GM21526 (cell line): Measurements from ENCODE around the gene RBM20.
"Not testable (repeated sequence)": the region's sequence is repeated elsewhere in the genome, so short reads cannot be mapped to it uniquely, and the experiment has no call there.

Experiments used
- ATAC-seq: cut with Tn5 transposase; IDR thresholded peaks from one replicate; pipeline ENCODE4 v1.9.1; 2021; ENCODE audit warnings: moderate library complexity; ENCODE audit not compliant: unreplicated experiment, low FRiP score

RBM20 gene

DNA sequence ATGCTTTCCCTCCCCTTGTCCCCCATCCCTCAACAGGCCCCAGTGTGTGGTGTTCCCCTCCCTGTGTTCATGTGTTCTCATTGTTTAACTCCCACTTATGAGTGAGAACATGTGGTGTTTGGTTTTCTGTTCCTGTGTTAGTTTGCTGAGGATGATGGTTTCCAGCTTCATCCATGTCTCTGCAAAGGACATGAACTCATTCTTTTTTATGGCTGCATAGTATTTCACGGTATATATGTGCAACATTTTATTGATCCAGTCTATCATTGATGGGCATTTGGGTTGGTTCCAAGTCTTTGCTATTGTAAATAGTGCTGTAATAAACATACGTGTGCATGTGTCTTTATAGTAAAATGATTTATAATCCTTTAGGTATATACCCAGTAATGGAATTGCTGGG, 83.6 kb downstream of the RBM20 start:
- ATAC-seq = not testable (repeated sequence)

DNA sequence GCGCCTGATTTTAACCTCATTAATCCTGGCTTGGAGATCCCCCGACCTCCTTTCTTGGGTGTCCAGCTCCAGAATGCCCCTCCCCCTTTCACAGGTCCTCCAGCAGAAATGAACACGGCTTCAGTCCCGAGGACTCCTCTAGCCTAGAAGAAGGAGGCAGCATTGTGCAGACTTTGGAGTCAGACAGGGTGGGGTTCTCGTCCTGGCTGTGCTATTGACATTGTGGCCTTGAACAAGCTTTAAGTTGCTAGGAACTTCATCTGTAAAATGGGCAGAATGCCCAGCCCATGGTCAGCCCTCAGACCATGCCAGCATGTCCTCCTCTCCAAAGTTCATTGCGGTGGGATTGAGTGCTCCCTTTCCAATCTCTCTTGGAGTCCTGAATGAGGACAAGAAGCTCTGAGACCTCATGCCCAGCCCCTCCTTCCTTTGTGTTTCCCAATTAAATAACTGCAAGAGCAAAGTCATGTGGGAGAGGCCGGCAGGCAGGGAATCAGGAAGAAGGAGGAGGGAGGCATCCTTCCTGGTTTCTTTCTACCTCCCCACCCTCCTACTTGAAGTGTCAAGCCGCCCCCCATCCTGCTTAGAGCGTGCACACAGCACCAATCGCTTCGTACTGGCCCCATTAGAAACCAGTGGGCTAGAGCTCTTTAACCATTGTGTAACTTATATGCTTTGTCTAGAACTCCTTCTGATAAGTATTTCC, 86.4 kb downstream of the RBM20 start:
- no peak for ATAC-seq

DNA sequence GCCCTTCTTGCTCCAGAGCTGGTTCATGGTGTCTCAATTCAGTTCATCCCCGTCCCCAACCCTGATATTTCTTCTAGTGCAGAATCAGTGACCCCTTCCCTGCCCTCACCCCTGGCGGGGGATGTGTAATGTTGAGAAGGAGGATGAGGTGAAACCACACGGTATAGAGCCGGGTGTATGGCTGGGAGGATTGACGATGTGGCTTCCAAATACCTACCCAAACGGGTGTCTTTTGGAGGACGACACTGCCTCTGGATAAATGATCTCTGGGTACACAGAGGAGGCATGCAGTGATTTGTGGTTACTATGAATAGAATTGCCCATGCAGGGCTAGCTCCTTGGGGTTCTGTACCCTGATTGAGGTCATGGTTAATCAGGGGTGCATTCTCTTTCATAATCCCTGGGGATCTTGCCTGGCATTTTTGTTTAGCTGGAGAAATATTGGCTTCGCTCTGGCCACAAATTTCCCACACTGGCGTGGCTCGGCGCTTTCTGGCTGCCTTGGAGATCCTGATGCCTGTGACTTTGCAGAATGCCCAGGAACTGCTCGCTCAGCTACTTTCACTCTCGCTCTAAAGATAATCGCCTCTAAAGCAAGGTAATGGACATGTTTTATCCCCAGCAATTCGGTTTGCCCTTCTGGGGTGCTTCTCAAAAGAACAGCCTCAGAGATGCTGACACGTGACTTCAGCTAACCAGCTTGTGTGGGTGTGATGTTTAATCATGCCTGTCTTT, 89.2 kb downstream of the RBM20 start:
- ATAC-seq = no peak

DNA sequence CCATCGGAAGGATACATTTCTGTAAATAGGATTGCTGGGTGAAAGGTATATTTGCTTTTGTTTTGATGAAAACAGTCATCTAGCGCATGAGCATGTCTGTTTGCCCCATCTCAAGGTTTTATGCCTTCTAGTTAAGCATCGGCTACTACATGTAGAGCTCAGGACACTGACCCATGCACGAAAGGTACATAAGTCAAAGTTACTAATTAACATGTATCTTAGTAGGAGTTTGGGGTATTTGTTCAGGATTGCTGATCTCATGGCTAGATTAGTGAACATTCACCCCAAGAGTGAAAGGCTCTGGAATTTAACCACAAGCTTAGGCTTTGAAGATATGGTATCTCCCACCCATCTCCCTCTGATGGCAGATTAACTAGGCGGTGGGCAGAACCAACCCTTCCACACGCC, 91.5 kb downstream of the RBM20 start:
- ATAC-seq = no peak

DNA sequence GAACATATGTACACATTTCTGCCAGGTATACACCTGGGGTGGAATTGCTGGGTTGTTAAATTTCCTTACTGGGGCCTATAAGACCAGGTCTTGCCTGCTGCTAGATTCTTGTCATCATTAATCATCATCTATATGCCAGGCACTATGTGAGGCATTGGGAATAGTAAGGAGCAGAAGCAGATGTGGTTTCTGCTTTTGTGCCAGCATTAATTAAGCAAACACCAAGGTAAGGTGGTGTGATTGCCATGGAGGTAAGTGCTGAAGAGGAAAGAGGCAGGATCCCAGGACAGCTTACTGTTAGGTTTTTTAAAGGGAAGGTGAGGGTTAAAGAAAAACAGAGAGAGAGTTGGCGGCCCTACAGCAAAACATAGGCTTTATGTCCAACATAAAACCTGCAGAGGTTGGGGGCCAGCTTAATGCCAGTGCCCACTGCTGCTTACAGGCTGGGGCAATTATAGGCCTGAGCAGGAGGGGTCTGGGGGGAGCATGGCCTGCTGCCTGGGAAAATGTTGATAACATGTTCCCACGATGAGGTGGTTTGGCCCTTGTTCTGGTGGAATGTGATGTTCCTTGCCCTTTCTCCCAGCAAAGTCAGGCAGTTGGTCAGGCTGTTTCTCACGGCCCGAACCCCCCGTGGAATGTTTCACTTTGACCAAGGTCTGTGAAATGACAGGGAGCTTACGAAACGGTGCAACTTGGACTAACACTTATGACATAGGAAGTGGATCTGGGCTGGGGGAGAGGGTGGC, 93.9 kb downstream of the RBM20 start:
- no peak for ATAC-seq

DNA sequence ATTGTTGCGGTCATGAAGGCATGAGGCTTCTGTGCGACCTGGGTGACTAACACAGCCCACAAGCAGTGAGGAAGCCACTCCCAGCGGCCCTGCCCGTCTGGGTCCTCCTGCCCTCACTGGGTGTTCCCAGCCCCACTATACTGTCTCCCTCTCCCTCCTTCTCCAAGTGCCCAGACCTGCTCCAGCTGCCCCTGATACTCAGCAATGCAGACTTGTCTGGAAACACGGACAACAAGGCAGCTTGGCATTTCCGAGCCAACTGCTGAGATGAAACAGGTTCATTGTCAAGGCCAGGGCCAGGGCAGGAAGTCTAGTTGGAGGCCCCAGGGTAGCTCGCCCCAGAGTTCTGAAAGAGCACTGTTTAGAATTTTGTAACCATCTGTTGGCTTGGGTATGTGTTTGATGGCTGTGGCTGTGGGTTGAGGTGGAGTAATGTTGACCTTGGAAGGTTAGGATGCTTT, 95.7 kb downstream of the RBM20 start:
- no peak for ATAC-seq

DNA sequence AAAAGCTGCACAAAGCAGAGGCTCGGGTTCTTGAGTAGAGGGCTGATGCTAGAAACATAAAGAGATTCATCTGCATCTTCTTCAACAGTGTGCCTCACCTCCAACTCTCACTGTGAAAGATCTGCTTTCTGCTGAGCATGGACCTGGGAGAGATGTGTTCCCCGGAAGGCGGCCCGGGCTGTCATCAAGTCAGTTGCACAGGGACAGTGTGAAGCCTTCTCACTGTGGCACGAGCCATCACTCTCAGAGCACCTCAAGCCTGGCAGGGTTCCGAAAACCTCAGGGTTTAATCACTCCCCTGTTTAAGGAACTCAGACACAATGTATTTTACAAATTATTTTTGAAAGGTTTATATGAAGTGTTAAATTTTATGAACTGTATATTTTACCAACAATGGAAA, 98.7 kb downstream of the RBM20 start:
- no peak for ATAC-seq

DNA sequence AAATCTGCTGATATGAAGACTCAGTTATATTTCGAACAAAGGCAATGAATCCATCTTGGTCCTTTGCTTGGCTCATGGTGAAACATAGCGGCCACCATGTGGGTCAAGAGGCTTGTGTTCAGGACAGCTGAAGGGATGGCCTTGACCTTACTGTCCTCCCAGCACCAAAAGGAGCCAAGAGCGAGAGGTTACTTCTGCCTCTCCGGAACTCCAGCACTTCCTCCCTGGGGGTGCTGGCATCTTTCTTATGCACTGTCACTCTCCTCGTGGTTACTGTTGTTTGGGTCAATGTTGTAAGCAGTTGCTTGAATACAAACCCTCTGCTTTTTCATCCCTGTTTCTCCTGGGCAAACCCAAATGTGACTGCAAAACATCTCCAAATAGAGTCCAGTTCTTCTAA, 100.6 kb downstream of the RBM20 start:
- no peak for ATAC-seq

DNA sequence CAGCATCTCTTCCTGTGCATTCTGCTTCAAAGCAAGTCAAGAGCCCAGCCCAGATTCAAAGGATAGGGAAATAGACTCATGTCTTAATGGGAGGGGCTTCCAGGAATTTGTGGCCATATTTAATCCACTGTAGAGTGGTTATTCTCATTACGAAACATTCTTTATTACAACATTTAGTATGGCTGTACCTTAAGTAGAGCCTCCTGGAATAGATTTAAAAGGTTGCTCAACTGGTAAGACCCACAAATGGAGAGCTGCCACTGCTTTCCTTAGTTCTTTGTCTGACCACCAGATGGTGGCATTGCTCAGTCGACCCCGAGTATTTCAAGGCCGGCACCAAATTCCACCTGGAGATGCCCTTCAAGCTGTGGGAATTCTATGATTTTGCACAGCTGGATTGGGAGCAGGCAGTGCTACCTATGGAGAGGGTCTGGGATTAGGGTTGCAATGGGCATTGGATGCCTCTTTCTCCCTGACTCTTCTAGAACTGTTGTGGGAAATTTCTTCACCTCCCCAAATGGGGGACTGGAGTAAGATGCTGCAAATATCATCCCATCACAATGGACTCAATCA, 102.2 kb downstream of the RBM20 start:
- ATAC-seq = peak; percentile 43

DNA sequence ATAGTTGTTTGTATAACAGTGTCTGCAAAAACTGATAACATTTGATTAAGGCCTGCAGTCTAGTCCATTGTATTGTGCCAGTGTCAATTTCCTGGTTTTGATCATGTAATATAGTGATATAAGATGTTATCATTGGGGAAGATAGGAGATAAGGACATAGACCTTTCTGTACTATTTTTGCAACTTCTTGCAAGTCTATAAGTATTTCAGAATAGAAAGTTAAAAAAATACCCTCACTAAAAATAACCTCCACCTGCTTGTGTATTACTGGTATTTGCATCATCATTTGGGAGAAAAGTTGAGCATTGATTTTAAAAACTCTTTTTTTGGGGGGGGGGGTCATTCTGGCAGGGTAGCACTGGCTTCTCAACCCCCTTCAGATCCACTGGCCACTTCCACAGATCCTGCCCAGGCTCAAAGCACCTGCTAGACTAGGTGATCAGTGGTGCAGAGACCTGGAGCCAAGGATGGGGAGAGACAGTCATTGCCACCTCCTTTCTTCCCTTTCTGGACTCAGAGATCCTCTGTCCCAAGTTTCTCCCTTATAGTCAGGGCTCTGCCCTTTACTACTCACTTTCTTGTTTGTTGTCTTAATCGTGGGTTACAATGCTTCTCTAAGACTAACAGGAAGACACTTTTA, 103.0 kb downstream of the RBM20 start:
- ATAC-seq = no peak

DNA sequence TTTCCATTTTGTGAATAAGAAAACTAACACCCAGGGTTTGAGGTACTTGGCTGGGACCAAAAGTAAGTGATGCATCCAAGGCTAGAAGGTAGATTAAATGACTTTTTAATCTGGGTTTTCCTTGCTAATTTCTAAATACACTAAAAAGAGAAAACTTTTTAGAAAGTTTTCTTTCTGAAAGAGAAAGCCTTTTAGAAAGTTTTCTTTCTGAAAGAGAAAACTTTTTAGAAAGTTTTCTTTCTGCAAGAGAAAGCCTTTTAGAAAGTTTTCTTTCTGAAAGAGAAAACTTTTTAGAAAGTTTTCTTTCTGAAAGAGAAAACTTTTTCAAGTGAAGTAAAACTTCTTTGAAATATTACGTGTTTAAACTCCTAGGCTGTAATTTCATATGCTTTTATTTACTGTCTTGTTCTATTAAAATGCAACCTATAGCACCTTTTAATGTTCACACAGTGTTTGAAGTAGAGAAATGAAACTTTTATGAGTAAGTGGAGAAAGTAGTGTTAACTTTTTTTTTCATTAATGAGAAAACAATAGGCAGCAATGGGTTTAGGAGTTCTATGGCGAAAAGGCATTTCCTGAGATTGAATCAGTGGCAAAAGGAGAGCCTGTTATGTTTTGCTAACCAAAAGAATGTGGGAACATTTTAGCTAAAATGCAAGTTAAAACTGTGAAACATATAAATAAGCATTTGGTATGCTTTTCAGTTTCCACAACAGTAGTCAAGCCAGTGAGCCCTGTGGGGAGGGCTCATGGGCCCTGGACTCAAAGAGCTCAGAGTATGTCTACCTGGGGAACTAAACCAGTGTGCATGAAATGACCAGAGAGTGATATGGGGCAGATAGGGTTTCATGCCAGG, 103.7 kb downstream of the RBM20 start:
- ATAC-seq = no peak

DNA sequence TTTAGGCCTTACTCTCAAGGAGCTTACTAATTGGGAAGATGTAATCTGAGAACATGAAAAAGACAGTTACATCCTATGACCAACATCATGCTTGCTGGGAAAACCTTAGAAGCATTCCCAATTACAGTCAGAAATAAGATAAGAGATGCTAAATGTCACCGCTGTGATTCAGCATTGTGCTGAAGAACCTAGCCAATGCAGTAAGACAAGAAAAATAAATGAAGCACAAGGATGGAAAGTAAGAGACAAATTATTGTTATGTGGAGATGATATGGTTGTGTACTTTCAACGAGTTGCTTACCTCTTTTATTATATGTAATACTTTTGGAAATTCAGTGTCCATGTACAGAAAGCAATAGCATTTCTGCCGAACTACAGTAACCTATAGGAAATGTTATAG, 104.8 kb downstream of the RBM20 start:
- no peak for ATAC-seq

DNA sequence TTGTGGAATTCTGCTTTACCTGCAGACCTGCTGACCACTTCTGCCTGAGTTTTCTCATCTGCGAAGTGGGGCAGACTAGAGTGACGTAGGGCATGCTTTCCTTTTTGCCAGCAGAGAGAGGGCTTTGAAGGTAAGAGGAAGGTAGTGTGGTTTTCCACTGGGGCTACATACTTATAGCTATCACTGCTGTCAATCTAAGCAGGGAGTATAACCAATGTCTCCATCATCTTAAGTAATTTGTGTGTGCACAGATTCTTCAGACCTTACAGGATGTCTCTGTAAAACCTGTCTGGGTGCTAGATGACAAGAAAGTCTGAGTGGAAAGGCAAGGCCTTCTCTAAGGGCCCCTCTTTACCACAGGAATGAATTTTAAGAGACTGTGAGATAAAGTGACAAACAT, 106.8 kb downstream of the RBM20 start:
- no peak for ATAC-seq

DNA sequence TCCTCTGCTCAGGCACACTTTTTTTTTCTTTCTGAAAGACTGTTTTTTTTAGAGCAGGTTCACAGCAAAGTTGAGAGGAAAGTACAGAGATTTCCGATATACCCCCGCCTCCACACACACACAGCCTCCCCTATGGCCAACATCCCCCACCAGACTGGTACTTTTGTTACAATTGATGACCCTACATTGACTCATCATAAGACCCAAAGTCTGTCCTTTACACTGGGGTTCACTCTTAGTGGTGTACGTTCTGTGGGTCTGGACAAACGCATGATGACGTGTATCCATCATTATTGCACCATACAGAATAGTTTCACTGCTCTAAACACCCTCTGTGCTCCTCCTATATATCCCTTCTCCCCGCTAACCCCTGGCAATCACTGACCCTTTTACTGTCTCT, 107.7 kb downstream of the RBM20 start:
- ATAC-seq = no peak

DNA sequence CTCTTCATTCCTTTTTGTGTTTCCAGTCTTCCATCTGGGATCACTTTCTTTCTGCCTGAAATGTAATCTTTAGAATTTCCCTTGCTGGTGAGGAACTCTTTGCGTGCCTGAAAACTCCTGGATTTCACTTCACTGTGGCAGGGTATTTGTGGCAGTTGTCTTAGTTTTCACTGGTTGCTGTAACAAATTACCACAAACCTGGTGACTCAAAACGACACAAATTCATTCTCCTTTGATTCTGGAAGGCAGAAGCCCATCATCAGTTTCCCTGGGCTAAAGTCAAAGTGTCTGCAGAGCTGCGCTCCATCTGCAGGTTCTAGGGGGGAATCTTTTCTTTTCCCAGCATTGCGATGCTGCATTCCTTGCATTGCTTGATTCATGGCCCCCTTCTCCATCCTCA, 109.3 kb downstream of the RBM20 start:
- no peak for ATAC-seq

DNA sequence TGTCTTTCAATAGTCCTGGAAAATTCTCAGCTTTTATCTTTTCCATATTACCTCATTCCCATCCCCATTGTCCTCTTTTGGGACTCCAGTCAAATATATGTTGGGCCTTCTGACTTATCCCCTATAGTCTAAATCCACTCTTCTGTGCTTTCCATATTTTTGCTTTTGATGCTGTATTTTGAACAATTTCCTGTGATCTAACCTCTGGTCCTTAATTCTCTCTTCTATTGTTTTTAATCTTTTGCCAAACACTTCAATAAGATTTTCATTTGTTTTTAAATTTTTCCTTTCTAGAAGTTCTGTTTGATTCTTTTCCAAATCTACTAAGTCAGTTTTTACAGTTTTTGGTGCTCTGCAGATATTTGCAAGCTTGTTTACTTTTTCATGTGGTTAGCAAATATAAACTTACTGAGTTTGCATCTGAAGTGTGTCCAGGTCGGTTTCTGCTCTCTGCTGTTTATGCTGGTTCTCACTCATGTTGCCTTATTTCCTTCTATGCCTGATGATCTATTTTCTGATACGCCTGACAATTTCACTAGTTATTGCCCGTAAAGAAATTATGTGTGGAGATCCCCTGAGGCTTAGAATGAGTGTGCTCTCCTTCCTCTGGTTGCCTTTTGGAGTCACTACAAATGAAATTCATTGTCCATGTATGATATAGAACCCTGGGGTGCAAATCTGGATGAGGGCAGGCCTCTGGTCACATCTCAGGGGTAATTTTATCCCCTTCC, 110.4 kb downstream of the RBM20 start:
- no peak for ATAC-seq

DNA sequence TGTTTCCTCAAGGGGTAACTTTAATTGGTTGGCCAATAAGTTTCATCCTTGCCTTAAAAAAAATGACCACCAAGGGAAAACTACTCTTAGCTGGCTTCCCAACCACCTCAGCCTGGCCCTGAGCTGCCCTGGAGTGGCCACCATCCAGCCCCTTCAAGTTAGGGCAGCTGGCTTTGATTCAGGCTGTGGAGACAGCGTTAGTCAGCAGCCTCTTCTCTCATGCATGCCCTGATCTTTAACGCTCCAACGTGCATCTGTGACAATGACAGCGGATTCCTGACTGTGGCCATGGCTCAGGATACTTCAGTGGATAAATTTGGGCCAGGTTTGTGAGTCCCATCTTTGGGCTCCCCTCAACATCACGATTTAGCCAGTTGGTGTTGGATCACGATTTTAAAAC, 111.6 kb downstream of the RBM20 start:
- ATAC-seq = no peak

DNA sequence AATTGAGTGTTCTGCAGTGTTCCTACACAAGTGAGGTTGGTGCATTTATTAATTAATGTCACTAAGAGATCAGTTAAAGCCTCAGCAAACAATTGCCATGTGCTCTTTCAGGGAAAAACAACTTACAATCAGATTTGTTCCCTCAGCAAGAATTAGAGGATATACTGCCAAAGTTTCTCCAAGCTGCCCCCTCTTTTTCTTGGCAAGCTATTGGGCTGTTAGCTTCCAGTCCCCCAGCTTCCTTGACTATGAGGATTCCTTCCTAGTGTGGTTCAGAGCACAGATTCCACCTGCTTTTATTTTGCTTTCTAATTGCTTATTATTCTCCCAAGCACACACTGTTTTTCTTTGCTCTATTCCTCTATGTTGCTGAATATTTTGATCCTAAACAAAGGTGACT, 112.7 kb downstream of the RBM20 start:
- no peak for ATAC-seq

DNA sequence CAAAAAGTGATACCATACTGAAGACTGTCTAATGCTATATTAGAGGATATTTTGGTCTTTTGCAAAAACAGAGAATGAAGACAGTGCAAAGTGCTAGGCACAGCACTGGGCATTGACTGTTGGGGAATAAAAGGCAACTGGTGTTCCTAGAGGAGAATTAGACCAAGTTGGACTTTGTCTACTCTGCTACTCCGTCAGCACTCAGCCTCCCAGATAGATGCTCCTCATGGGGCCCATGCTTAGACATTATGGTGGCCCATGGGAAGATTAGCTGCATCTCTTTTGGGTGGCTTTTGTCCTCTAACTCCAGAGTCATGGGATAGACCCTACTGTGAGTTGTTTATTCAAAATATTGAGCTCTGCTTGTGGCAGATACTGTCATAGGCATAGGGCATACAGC, 113.5 kb downstream of the RBM20 start:
- ATAC-seq = no peak
